CD14-positive monocyte (primary cell): ENCODE results near the gene RHOT2. TPM values are rescaled to one million over a fixed set of nuclear protein-coding genes. Genes with fewer than 3 reads are reported as not detected.

ENCODE experiments used
- DNase-seq, 3 donors: peaks; one replicate each; pipeline ENCODE4 v3.0.0-alpha.2; 2011 to 2022
- H2AFZ ChIP-seq: 2 replicates; pipeline ENCODE4 v1.6.0; 2012; ENCODE audit warnings: mild to moderate bottlenecking, low read depth, low read length, inconsistent platforms; ENCODE audit not compliant: insufficient read depth, poor library complexity, severe bottlenecking
- H3K27ac ChIP-seq, 2 donors: 1 replicate in 1 of 2; 2 replicates in 1 of 2; pipeline ENCODE4 v1.5.1; 2012 to 2013; ENCODE audit warnings: low read length in 2 of 2, control low read depth in 1 of 2, inconsistent platforms in 1 of 2, low read depth in 1 of 2, mild to moderate bottlenecking in 1 of 2
- H3K27me3 ChIP-seq, 2 donors: one replicate each; pipeline versions ENCODE4 v1.6.0 to v1.6.1; 2011 to 2013; ENCODE audit warnings: low read length in 2 of 2; ENCODE audit not compliant: control insufficient read depth in 2 of 2, insufficient read depth in 2 of 2
- H3K36me3 ChIP-seq, 2 donors: replicated peaks in 1 of 2; 1 replicate in 1 of 2; 2 replicates in 1 of 2; pipeline versions ENCODE4 v1.5.1 to v1.6.1; 2012 to 2013; ENCODE audit warnings: low read length in 2 of 2, control low read depth in 1 of 2, inconsistent platforms in 1 of 2, mild to moderate bottlenecking in 1 of 2; ENCODE audit not compliant: insufficient read depth in 2 of 2, control insufficient read depth in 1 of 2
- H3K4me1 ChIP-seq, 2 donors: 1 replicate in 1 of 2; 2 replicates in 1 of 2; pipeline versions ENCODE4 v1.5.1 to v1.6.1; 2012 to 2013; ENCODE audit warnings: low read length in 2 of 2, control low read depth in 1 of 2, inconsistent platforms in 1 of 2, mild to moderate bottlenecking in 1 of 2, moderate library complexity in 1 of 2; ENCODE audit not compliant: insufficient read depth in 2 of 2, control insufficient read depth in 1 of 2
- H3K4me2 ChIP-seq: replicated peaks from 2 replicates; pipeline ENCODE3; 2012; ENCODE audit warnings: low read length, moderate library complexity, mild to moderate bottlenecking; ENCODE audit not compliant: poor library complexity, severe bottlenecking; ENCODE audit errors: extremely low read depth
- H3K4me3 ChIP-seq, 3 experiments: fragments of 200-600 bp in 1 of 3; sonication (generic) in 1 of 3; replicated peaks in 1 of 3; 1 replicate in 2 of 3; 2 replicates in 1 of 3; pipeline ENCODE4 v1.5.1; 2011 to 2013; ENCODE audit warnings: low read length in 3 of 3, mild to moderate bottlenecking in 3 of 3, control low read depth in 2 of 3, low read depth in 2 of 3, inconsistent platforms in 1 of 3, moderate library complexity in 1 of 3
- H3K79me2 ChIP-seq: 2 replicates; pipeline ENCODE4 v1.6.0; 2012; ENCODE audit warnings: mild to moderate bottlenecking, control low read depth, inconsistent platforms, low read length, moderate library complexity; ENCODE audit not compliant: insufficient read depth
- H3K9ac ChIP-seq: 2 replicates; pipeline ENCODE4 v1.6.0; 2017; ENCODE audit warnings: low read length, mild to moderate bottlenecking; ENCODE audit not compliant: insufficient read depth, poor library complexity, severe bottlenecking
- H3K9me3 ChIP-seq, 2 donors: replicated peaks in 1 of 2; 1 replicate in 1 of 2; 2 replicates in 1 of 2; pipeline versions ENCODE4 v1.5.1 to v1.6.1; 2012 to 2013; ENCODE audit warnings: low read length in 2 of 2, control low read depth in 1 of 2; ENCODE audit not compliant: control insufficient read depth in 1 of 2, insufficient read depth in 1 of 2
- H4K20me1 ChIP-seq: 2 replicates; pipeline ENCODE4 v1.6.0; 2012; ENCODE audit warnings: mild to moderate bottlenecking, low read length, control low read depth, moderate library complexity; ENCODE audit not compliant: insufficient read depth
- H3K27ac Mint-ChIP-seq, 7 donors: one replicate each; pipeline ENCODE4 v1.8.0; 2020; ENCODE audit warnings: mild to moderate bottlenecking in 7 of 7, mixed read lengths in 7 of 7, moderate library complexity in 6 of 7, inconsistent platforms in 2 of 7
- H3K27me3 Mint-ChIP-seq, 3 donors: one replicate each; pipeline ENCODE4 v1.8.0; 2021 to 2022; ENCODE audit warnings: low read depth in 3 of 3, mild to moderate bottlenecking in 3 of 3, mixed read lengths in 3 of 3, moderate library complexity in 3 of 3, inconsistent platforms in 1 of 3
- H3K36me3 Mint-ChIP-seq, 2 donors: one replicate each; pipeline ENCODE4 v1.8.0; 2020; ENCODE audit warnings: mixed read lengths in 2 of 2, inconsistent platforms in 1 of 2, mild to moderate bottlenecking in 1 of 2
- H3K4me1 Mint-ChIP-seq: one replicate; pipeline ENCODE4 v1.8.0; 2020; ENCODE audit warnings: mild to moderate bottlenecking, mixed read lengths
- H3K4me3 Mint-ChIP-seq, 2 donors: one replicate each; pipeline ENCODE4 v1.8.0; 2020; ENCODE audit warnings: mild to moderate bottlenecking in 2 of 2, mixed read lengths in 2 of 2, moderate library complexity in 1 of 2
- H3K9me3 Mint-ChIP-seq, 7 donors: one replicate each; pipeline ENCODE4 v1.8.0; 2020 to 2022; ENCODE audit warnings: mixed read lengths in 7 of 7, mild to moderate bottlenecking in 6 of 7, moderate library complexity in 6 of 7, inconsistent platforms in 2 of 7
- CTCF ChIP-seq: fragments of 200-600 bp; IDR thresholded peaks from one replicate; pipeline ENCODE4 v1.8.0; 2022; ENCODE audit warnings: antibody characterized with exemption, mild to moderate bottlenecking
- WGBS: methylation state at CpG from one replicate; pipeline ENCODE4 v1.1.5; 2013; ENCODE audit warnings: missing lambda C conversion rate; ENCODE audit not compliant: insufficient coverage; 5-methylcytosine and 5-hydroxymethylcytosine counted together
- intact Hi-C, 2 donors: fragments of 100-400 bp; cut with micrococcal nuclease; formaldehyde crosslinking; loops; one replicate each; pipeline versions ENCODE4 v1.15.0 to v1.15.1; 2023
- polyA plus RNA-seq, 3 donors: library from polyadenylated mRNA; depleted of rRNA in 1 of 3; unstranded in 2 of 3; stranded (reverse) in 1 of 3; fragments of 300-500 nt in 2 of 3; fragments of >200 nt in 1 of 3; fragmentation: Illumina TruSeq in 2 of 3; gene quantifications; 1 replicate in 2 of 3; 2 replicates in 1 of 3; pipeline ENCODE4 v1.2.3, GENCODE V29; 2012 to 2021

The RHOT2 gene
- polyA plus RNA-seq, 3 donors, result 25.4 to 276 (median 26.3) TPM

DNA sequence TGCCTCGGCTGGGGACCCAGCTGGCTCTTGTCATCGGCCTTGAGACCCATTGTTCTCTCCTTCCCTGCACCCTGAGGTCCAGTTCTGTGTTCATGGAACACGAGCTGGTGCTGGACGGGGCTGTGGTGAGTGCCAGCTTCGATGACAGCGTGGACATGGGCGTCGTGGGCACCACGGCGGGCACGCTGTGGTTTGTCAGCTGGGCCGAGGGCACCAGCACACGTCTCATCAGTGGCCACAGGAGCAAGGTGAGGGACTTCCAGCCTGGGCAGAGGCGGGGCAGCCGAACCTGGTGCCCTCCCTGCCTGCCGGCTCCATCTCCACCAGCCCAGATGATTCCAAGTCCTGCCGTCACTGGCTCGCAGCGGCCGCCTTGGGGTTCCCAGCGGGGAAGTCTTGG lies 5.3 kb upstream of the RHOT2 start:
- Histone ChIP-seq H3K27ac (no peak overlapping the region), H3K4me1 (peaks cover 15 to 20% of the 10 kb centered on the region in 2 donors), H3K4me3 (no peak overlapping the region), H3K9me3 (no peaks in the 10 kb centered on the region), H3K36me3 (no peaks in the 10 kb centered on the region), H3K79me2 (no peaks in the 10 kb centered on the region), H4K20me1 (no peaks in the 10 kb centered on the region), H3K9ac (no peak overlapping the region), H3K27me3 (no peaks in the 10 kb centered on the region), H2AFZ (no peak overlapping the region), H3K4me2 (no peak overlapping the region)
- peaks cover 11% of the 10 kb centered on the region for H3K4me1 Mint-ChIP-seq
- no peaks in the 10 kb centered on the region for H3K9me3 Mint-ChIP-seq
- peaks cover 0 to 6% of the 10 kb centered on the region in 2 donors for H3K36me3 Mint-ChIP-seq
- no peak for TF ChIP-seq CTCF
- H3K4me3 Mint-ChIP-seq, result no peak overlapping the region
- H3K27ac Mint-ChIP-seq, result peak overlapping the region in 1 of 7 donors; percentile 20
- WGBS, result 95% methylated on average over 21 of the region's 21 CpGs
- intact Hi-C loops, result loop anchor here in 1 of 2 donors (2.0 to 5.0 kb wide), 2 partner anchors 16 to 85 kb away; no protein-coding TSS in a partner anchor
- peaks cover 0 to 2% (median 2%) of the 10 kb centered on the region in 3 donors for H3K27me3 Mint-ChIP-seq
- no peak for DNase-seq

GRCh38 chr16:666572-666971 lies 1.4 kb upstream of the RHOT2 start:
- no peak overlapping the region for H3K4me3 Mint-ChIP-seq
- H3K27ac ChIP-seq, result no peak overlapping the region
- H3K9ac ChIP-seq, result no peak overlapping the region

More at GRCh38 chr16:666572-666971, 1.4 kb upstream of the RHOT2 start:
- H2AFZ ChIP-seq, result no peak overlapping the region
- no peak for TF ChIP-seq CTCF
- H3K36me3 ChIP-seq, result peaks cover 23 to 24% of the 10 kb centered on the region in 2 donors
- intact Hi-C loops, result no loop called here
- H3K4me1 Mint-ChIP-seq, result peaks cover 9% of the 10 kb centered on the region
- H3K9me3 Mint-ChIP-seq, result no peaks in the 10 kb centered on the region
- H3K9me3 ChIP-seq, result no peaks in the 10 kb centered on the region
- H3K4me1 ChIP-seq, result peaks cover 17 to 21% of the 10 kb centered on the region in 2 donors
- H3K27me3 Mint-ChIP-seq, result peaks cover 0 to 2% (median 2%) of the 10 kb centered on the region in 3 donors
- DNase-seq, result no peak
- no peak overlapping the region for H3K4me2 ChIP-seq
- H3K4me3 ChIP-seq, result no peak overlapping the region
- H3K27me3 ChIP-seq, result no peaks in the 10 kb centered on the region
- H3K36me3 Mint-ChIP-seq, result peaks cover 14 to 28% of the 10 kb centered on the region in 2 donors
- H3K27ac Mint-ChIP-seq, result no peak overlapping the region
- peaks cover 20% of the 10 kb centered on the region for H3K79me2 ChIP-seq
- 97% methylated on average over 9 of the region's 13 CpGs for WGBS
- H4K20me1 ChIP-seq, result peaks cover 28% of the 10 kb centered on the region
